ENCODE data around the gene PRTN3.

DNA sequence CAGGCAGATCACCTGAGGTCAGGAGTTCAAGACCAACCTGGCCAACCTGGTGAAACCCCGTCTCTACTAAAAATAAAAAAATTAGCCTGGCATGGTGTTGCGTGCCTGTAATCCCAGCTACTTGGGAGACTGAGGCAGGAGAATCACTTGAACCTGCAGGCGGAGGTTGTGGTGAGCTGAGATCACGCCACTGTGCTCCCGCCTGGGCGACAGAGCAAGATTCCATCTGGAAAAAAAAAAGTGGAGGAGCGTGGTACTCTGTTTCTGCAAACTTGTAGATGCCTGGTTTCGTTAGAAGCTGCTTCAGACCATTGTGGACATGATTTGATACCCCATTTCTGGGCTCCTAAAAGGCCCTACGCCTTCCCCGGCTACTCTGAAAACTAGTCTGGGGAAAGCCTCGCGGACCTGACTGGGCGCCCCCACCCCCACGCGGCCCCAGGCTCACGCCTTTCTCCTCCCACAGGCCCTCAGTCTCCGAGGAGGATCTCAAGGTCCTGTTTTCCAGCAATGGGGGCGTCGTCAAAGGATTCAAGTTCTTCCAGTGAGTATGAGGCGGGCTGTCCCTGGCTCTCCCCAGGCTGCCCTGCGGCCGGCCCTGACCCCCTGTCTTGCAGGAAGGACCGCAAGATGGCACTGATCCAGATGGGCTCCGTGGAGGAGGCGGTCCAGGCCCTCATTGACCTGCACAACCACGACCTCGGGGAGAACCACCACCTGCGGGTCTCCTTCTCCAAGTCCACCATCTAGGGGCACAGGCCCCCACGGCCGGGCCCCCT is 30.5 kb upstream of the PRTN3 start:
- TF ChIP-seq POLR2A (IDR thresholded peaks at IDR 0.05) (no peak), CTCF (IDR thresholded peaks at IDR 0.05) (no peak), EP300 (IDR thresholded peaks at IDR 0.05) (no peak), POLR2AphosphoS5 (IDR thresholded peaks at IDR 0.05) (no peak)

Measured in gastroesophageal sphincter (tissue), 3 donors.